ENCODE measurements around the gene MYO5A. TPM values are rescaled to one million over a fixed set of nuclear protein-coding genes. Genes with fewer than 3 reads are reported as not detected.

The MYO5A gene
- total and polyA plus RNA-seq, 4 donors = 47.8 to 119 (median 88.4) TPM

GRCh38 chr15:52328680-52329079 is 200.0 kb downstream of the MYO5A start:
- Histone ChIP-seq H3K4me1 (ENCODE audit: control insufficient read depth, insufficient read depth, low read length) (no peaks in the 10 kb centered on the region), H3K27me3 (ENCODE audit: control insufficient read depth, insufficient read depth, low read length) (no peaks in the 10 kb centered on the region), H3K9me3 (ENCODE audit: control insufficient read depth, insufficient read depth, low read length) (no peaks in the 10 kb centered on the region), H3K36me3 (ENCODE audit: control insufficient read depth, insufficient read depth, low read length) (peaks cover 13% of the 10 kb centered on the region), H3K4me3 (ENCODE audit: low read depth, low read length) (no peak overlapping the region), H3K27ac (ENCODE audit: low read depth, low read length) (no peak overlapping the region)
- no peak for DNase-seq (ENCODE audit: low read depth in 4 of 6, low spot score in 6 of 6)
- WGBS (ENCODE audit: insufficient coverage) = 76% methylated on average over 2 of the region's 2 CpGs

- no peak for DNase-seq (ENCODE audit: low read depth in 4 of 6, low spot score in 6 of 6)
- Histone ChIP-seq H3K4me1 (ENCODE audit: control insufficient read depth, insufficient read depth, low read length) (no peaks in the 10 kb centered on the region), H3K27ac (ENCODE audit: low read depth, low read length) (no peak overlapping the region), H3K9me3 (ENCODE audit: control insufficient read depth, insufficient read depth, low read length) (no peaks in the 10 kb centered on the region), H3K4me3 (ENCODE audit: low read depth, low read length) (no peak overlapping the region), H3K36me3 (ENCODE audit: control insufficient read depth, insufficient read depth, low read length) (peaks cover 19% of the 10 kb centered on the region), H3K27me3 (ENCODE audit: control insufficient read depth, insufficient read depth, low read length) (no peaks in the 10 kb centered on the region)
- 100% methylated on average over 2 of the region's 2 CpGs for WGBS (ENCODE audit: insufficient coverage)
Observed at GRCh38 chr15:52326756-52327155, 201.9 kb downstream of the MYO5A start.

- DNase-seq (ENCODE audit: low read depth in 4 of 6, low spot score in 6 of 6) = peak in 1 of 6 donors; percentile 22
- H3K4me1 ChIP-seq (ENCODE audit: control insufficient read depth, insufficient read depth, low read length) = no peaks in the 10 kb centered on the region
- WGBS (ENCODE audit: insufficient coverage) = 20% methylated on average over 1 of the region's 1 CpG
- peaks cover 31% of the 10 kb centered on the region for H3K36me3 ChIP-seq (ENCODE audit: control insufficient read depth, insufficient read depth, low read length)
- no peak overlapping the region for H3K4me3 ChIP-seq (ENCODE audit: low read depth, low read length)
- no peaks in the 10 kb centered on the region for H3K27me3 ChIP-seq (ENCODE audit: control insufficient read depth, insufficient read depth, low read length)
- H3K9me3 ChIP-seq (ENCODE audit: control insufficient read depth, insufficient read depth, low read length) = no peaks in the 10 kb centered on the region
- no peak overlapping the region for H3K27ac ChIP-seq (ENCODE audit: low read depth, low read length)
Observed at GRCh38 chr15:52324109-52324508, 204.6 kb downstream of the MYO5A start.

GRCh38 chr15:52318729-52319500 is 209.8 kb downstream of the MYO5A start:
- H3K9me3 ChIP-seq (ENCODE audit: control insufficient read depth, insufficient read depth, low read length) = no peaks in the 10 kb centered on the region
- WGBS (ENCODE audit: insufficient coverage) = 93% methylated on average over 11 of the region's 13 CpGs
- DNase-seq (ENCODE audit: low read depth in 4 of 6, low spot score in 6 of 6) = peak in 1 of 6 donors; percentile 30
- no peaks in the 10 kb centered on the region for H3K27me3 ChIP-seq (ENCODE audit: control insufficient read depth, insufficient read depth, low read length)
- peaks cover 39% of the 10 kb centered on the region for H3K36me3 ChIP-seq (ENCODE audit: control insufficient read depth, insufficient read depth, low read length)
- no peak overlapping the region for H3K4me3 ChIP-seq (ENCODE audit: low read depth, low read length)
- no peaks in the 10 kb centered on the region for H3K4me1 ChIP-seq (ENCODE audit: control insufficient read depth, insufficient read depth, low read length)
- no peak overlapping the region for H3K27ac ChIP-seq (ENCODE audit: low read depth, low read length)

- H3K27me3 ChIP-seq (ENCODE audit: control insufficient read depth, insufficient read depth, low read length) = no peaks in the 10 kb centered on the region
- H3K36me3 ChIP-seq (ENCODE audit: control insufficient read depth, insufficient read depth, low read length) = peaks cover 35% of the 10 kb centered on the region
- no peaks in the 10 kb centered on the region for H3K9me3 ChIP-seq (ENCODE audit: control insufficient read depth, insufficient read depth, low read length)
- H3K4me1 ChIP-seq (ENCODE audit: control insufficient read depth, insufficient read depth, low read length) = no peaks in the 10 kb centered on the region
- H3K4me3 ChIP-seq (ENCODE audit: low read depth, low read length) = no peak overlapping the region
- WGBS (ENCODE audit: insufficient coverage) = 33% methylated on average over 1 of the region's 2 CpGs
- H3K27ac ChIP-seq (ENCODE audit: low read depth, low read length) = no peak overlapping the region
- no peak for DNase-seq (ENCODE audit: low read depth in 4 of 6, low spot score in 6 of 6)
Observed at GRCh38 chr15:52317688-52318087, 211.0 kb downstream of the MYO5A start.

GRCh38 chr15:52317022-52317421 is 211.7 kb downstream of the MYO5A start:
- WGBS (ENCODE audit: insufficient coverage) = no CpG with 5 or more reads among the region's 2 CpGs
- H3K4me3 ChIP-seq (ENCODE audit: low read depth, low read length) = no peak overlapping the region
- no peak overlapping the region for H3K27ac ChIP-seq (ENCODE audit: low read depth, low read length)
- no peaks in the 10 kb centered on the region for H3K4me1 ChIP-seq (ENCODE audit: control insufficient read depth, insufficient read depth, low read length)
- no peaks in the 10 kb centered on the region for H3K27me3 ChIP-seq (ENCODE audit: control insufficient read depth, insufficient read depth, low read length)
- DNase-seq (ENCODE audit: low read depth in 4 of 6, low spot score in 6 of 6) = no peak
- peaks cover 31% of the 10 kb centered on the region for H3K36me3 ChIP-seq (ENCODE audit: control insufficient read depth, insufficient read depth, low read length)
- no peaks in the 10 kb centered on the region for H3K9me3 ChIP-seq (ENCODE audit: control insufficient read depth, insufficient read depth, low read length)

GRCh38 chr15:52309154-52309548 is 219.5 kb downstream of the MYO5A start:
- no peak overlapping the region for H3K4me3 ChIP-seq (ENCODE audit: low read depth, low read length)
- peaks cover 15% of the 10 kb centered on the region for H3K36me3 ChIP-seq (ENCODE audit: control insufficient read depth, insufficient read depth, low read length)
- DNase-seq (ENCODE audit: low read depth in 4 of 6, low spot score in 6 of 6) = no peak
- no peak overlapping the region for H3K27ac ChIP-seq (ENCODE audit: low read depth, low read length)
- no peaks in the 10 kb centered on the region for H3K27me3 ChIP-seq (ENCODE audit: control insufficient read depth, insufficient read depth, low read length)
- no peaks in the 10 kb centered on the region for H3K4me1 ChIP-seq (ENCODE audit: control insufficient read depth, insufficient read depth, low read length)
- H3K9me3 ChIP-seq (ENCODE audit: control insufficient read depth, insufficient read depth, low read length) = no peaks in the 10 kb centered on the region
- WGBS (ENCODE audit: insufficient coverage) = 84% methylated on average over 6 of the region's 6 CpGs

GRCh38 chr15:52308446-52309153 is 220.1 kb downstream of the MYO5A start:
- no peaks in the 10 kb centered on the region for H3K27me3 ChIP-seq (ENCODE audit: control insufficient read depth, insufficient read depth, low read length)
- H3K4me3 ChIP-seq (ENCODE audit: low read depth, low read length) = no peak overlapping the region
- DNase-seq (ENCODE audit: low read depth in 4 of 6, low spot score in 6 of 6) = no peak
- no peaks in the 10 kb centered on the region for H3K9me3 ChIP-seq (ENCODE audit: control insufficient read depth, insufficient read depth, low read length)
- H3K27ac ChIP-seq (ENCODE audit: low read depth, low read length) = no peak overlapping the region
- H3K4me1 ChIP-seq (ENCODE audit: control insufficient read depth, insufficient read depth, low read length) = no peaks in the 10 kb centered on the region
- WGBS (ENCODE audit: insufficient coverage) = 82% methylated on average over 8 of the region's 8 CpGs
- peaks cover 15% of the 10 kb centered on the region for H3K36me3 ChIP-seq (ENCODE audit: control insufficient read depth, insufficient read depth, low read length)

- Histone ChIP-seq H3K9me3 (ENCODE audit: control insufficient read depth, insufficient read depth, low read length) (no peaks in the 10 kb centered on the region), H3K36me3 (ENCODE audit: control insufficient read depth, insufficient read depth, low read length) (peaks cover 15% of the 10 kb centered on the region), H3K4me3 (ENCODE audit: low read depth, low read length) (no peak overlapping the region), H3K27me3 (ENCODE audit: control insufficient read depth, insufficient read depth, low read length) (no peaks in the 10 kb centered on the region), H3K27ac (ENCODE audit: low read depth, low read length) (no peak overlapping the region), H3K4me1 (ENCODE audit: control insufficient read depth, insufficient read depth, low read length) (no peaks in the 10 kb centered on the region)
- no CpG with 5 or more reads among the region's 4 CpGs for WGBS (ENCODE audit: insufficient coverage)
- DNase-seq (ENCODE audit: low read depth in 4 of 6, low spot score in 6 of 6) = no peak
Observed at GRCh38 chr15:52307847-52308246, 220.8 kb downstream of the MYO5A start.

- WGBS (ENCODE audit: insufficient coverage) = no CpG with 5 or more reads among the region's 1 CpG
- no peaks in the 10 kb centered on the region for H3K9me3 ChIP-seq (ENCODE audit: control insufficient read depth, insufficient read depth, low read length)
- DNase-seq (ENCODE audit: low read depth in 4 of 6, low spot score in 6 of 6) = no peak
Observed at GRCh38 chr15:52306270-52306669, 222.4 kb downstream of the MYO5A start.

More at GRCh38 chr15:52306270-52306669, 222.4 kb downstream of the MYO5A start:
- Histone ChIP-seq H3K4me1 (ENCODE audit: control insufficient read depth, insufficient read depth, low read length) (no peaks in the 10 kb centered on the region), H3K36me3 (ENCODE audit: control insufficient read depth, insufficient read depth, low read length) (peaks cover 15% of the 10 kb centered on the region), H3K27ac (ENCODE audit: low read depth, low read length) (no peak overlapping the region), H3K4me3 (ENCODE audit: low read depth, low read length) (no peak overlapping the region), H3K27me3 (ENCODE audit: control insufficient read depth, insufficient read depth, low read length) (no peaks in the 10 kb centered on the region)
